Stimulated activated effector memory CD8-positive, alpha-beta T cell treated with anti-CD3 and anti-CD28 coated beads, Interleukin-12 subunit alpha, Interleukin-12 subunit beta, amount 100 ng/mL, for 72 hours (primary cell): ENCODE data around the gene CYSRT1.
"Not testable (repeated sequence)": the region's sequence is repeated elsewhere in the genome, so short reads cannot be mapped to it uniquely, and the experiment has no call there.

Experiments used
- ATAC-seq: fragments of 150-1000 bp; cut with Tn5 transposase; 2 replicates; pipeline ENCODE4 v1.10.0; 2021
- DNase-seq, 2 donors: peaks; one replicate each; pipeline ENCODE4 v3.0.0; 2021 to 2022; ENCODE audit warnings: low spot score in 2 of 2
- H3K27ac Mint-ChIP-seq: one replicate; pipeline ENCODE4 v1.8.0; 2022; ENCODE audit warnings: mild to moderate bottlenecking, mixed read lengths
- H3K36me3 Mint-ChIP-seq: one replicate; pipeline ENCODE4 v1.8.0; 2022; ENCODE audit warnings: mild to moderate bottlenecking, mixed read lengths
- H3K4me1 Mint-ChIP-seq: one replicate; pipeline ENCODE4 v1.8.0; 2022; ENCODE audit warnings: mixed read lengths
- H3K4me3 Mint-ChIP-seq: one replicate; pipeline ENCODE4 v1.8.0; 2022; ENCODE audit warnings: mild to moderate bottlenecking, mixed read lengths
- H3K9me3 Mint-ChIP-seq: one replicate; pipeline ENCODE4 v1.8.0; 2022; ENCODE audit warnings: mixed read lengths

CYSRT1 gene

DNA sequence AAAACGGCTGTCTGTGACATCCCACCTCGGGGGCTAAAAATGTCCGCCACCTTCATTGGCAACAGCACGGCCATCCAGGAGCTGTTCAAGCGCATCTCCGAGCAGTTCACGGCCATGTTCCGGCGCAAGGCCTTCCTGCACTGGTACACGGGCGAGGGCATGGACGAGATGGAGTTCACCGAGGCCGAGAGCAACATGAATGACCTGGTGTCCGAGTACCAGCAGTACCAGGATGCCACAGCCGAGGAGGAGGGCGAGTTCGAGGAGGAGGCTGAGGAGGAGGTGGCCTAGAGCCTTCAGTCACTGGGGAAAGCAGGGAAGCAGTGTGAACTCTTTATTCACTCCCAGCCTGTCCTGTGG, 18.3 kb downstream of the CYSRT1 start:
- Mint-ChIP-seq H3K36me3 (peaks cover 49% of the 10 kb centered on the region), H3K4me1 (peaks cover 43% of the 10 kb centered on the region), H3K4me3 (peak overlapping the region; percentile 85), H3K27ac (peak overlapping the region; percentile 98)
- ATAC-seq, H3K9me3 Mint-ChIP-seq, DNase-seq: not testable (repeated sequence)

DNA sequence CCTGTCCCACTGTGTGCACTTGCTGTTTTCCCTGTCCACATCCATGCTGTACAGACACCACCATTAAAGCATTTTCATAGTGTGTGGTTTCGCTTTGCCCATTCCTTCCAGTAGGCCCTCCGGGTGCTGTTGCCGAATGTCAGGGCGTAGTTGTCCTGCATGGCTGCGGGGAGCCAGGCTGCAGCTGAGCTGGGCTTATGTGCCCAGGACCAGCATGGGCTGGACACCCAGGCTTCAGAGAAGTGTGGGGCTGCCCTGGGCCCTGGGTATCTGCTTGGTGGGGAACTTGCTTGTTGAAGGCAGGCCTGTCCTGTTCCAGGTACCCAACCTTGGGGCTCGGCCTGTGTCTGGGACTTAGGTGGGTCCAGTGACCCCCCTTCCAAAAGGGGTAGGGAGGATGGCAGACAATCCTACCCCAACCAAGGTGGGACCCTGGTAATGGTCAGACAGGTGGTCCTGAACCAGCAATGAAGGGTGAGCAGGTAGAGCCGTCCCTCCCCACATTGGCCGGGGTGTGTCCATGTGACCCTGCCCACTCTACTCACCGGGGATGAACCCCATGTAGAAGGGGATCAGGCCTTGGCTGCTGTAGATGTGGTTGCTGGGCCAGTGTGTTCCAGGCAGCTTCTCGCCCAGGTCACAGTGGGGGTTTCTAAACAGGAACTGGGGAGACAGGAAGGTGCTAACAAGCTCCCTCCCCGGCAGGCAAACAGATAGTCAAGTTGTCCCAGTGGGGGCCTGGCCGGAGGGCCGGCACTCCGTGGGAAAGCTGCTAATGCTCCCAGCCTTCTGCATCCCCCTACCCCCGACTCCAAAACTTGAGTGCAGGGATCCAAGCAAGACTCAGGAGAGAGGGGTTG, 18.9 kb downstream of the CYSRT1 start:
- ATAC-seq, result no peak
- peak overlapping the region; percentile 85 for H3K4me3 Mint-ChIP-seq
- peaks cover 47% of the 10 kb centered on the region for H3K36me3 Mint-ChIP-seq
- H3K9me3 Mint-ChIP-seq, result no peaks in the 10 kb centered on the region
- H3K4me1 Mint-ChIP-seq, result peaks cover 37% of the 10 kb centered on the region
- peak overlapping the region; percentile 98 for H3K27ac Mint-ChIP-seq
- no peak for DNase-seq

DNA sequence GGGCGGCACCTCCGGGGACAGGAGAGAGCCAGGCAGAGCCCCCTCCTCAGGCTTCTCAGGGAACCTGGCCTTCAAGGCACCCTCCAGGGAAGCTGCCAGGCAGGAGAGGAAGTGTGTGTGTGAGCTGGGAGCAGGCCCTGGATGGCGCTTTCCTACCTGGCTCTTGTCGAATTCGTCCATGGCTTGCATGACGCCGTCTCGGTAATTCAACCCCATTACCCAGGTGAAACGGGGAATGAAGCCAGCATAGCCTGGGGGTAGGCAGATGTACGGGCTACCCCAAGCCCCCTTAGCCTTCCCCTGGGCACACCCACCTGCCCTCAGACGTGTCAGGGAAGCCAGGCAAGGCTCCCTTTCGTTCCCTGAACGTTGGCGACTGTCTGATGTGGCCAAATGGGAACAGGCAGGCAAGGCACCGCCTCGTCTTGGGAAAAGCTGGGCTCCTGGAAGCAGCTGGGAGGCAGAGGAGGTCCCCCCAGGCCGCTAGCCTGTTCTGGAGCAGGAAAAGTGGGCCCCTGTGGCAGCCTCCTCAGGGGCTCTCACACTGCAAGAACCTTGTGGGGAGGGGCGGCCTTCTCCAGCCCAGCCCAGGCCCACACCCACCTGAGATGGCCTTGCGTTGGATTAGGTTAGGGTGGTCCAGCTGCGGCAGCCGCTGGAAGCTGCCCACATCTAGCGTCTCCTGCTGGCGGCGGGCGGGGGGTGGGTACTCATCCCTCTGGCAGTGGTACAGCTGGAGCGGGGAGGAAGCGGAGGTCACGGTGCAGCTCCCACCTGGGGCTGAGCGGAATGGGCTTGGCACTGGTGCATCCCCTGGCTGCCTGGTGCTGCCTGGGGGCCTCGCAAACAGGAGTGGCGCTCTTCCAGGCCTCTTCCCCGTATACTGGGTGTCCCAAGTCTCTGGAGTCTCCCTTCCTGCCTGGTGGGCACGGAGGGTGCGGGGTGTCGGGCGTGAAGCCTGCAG, 19.8 kb downstream of the CYSRT1 start:
- Mint-ChIP-seq H3K27ac (peak overlapping the region; percentile 98), H3K4me3 (no peak overlapping the region), H3K9me3 (no peaks in the 10 kb centered on the region), H3K36me3 (peaks cover 42% of the 10 kb centered on the region), H3K4me1 (peaks cover 33% of the 10 kb centered on the region)
- DNase-seq (peak in 1 of 2 donors; percentile 1), ATAC-seq (no peak)

DNA sequence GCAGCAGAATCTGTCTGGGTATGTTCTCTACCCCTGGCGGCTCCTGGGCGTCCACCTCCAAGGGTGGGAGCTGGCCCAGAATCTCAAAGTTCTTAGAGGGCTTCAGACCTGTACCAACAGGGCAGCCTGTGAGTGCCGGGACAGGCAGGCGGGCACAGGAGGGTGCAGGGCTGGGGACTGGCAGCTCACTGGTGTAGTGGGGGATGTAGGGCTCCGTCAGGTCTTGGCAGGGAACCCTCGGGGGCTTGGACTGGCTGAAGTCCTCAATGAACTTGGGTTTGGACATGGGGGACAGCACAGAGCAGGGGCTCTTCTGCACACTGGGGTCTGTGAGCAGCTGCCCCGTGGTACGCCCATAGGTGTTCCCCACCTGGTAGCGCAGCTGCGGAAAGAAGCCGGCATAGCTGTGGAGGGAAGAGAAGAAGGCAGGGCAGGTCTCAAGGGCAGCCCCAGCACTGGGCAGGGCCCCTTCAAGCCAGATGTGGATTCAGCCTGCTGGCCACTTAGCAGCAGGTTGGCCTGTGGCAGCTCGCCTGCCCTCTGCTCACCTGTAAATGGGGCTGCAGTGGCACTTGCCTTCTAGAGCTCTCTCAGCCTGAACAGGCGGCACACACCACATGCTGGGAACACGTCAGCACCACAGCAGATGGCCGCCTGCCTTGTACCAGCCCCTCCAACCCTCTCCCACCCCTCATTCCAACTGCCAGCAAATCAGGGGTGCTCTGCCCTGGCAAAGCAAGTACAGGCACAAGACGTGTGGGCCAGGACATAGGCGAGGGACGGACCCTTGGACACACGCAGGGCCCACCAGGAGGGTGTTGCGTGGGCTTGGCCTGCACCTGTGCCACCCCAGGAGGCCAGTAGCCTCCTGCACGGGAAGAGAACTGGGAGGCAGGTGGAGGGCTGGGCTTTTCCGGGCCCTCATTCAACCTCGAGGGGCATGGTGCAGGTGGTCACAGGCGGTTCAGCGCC, 20.8 kb downstream of the CYSRT1 start:
- ATAC-seq (no peak), DNase-seq (peak in 1 of 2 donors; percentile 5)
- Mint-ChIP-seq H3K4me1 (peaks cover 33% of the 10 kb centered on the region), H3K9me3 (no peaks in the 10 kb centered on the region), H3K36me3 (peaks cover 41% of the 10 kb centered on the region), H3K4me3 (no peak overlapping the region), H3K27ac (no peak overlapping the region)

DNA sequence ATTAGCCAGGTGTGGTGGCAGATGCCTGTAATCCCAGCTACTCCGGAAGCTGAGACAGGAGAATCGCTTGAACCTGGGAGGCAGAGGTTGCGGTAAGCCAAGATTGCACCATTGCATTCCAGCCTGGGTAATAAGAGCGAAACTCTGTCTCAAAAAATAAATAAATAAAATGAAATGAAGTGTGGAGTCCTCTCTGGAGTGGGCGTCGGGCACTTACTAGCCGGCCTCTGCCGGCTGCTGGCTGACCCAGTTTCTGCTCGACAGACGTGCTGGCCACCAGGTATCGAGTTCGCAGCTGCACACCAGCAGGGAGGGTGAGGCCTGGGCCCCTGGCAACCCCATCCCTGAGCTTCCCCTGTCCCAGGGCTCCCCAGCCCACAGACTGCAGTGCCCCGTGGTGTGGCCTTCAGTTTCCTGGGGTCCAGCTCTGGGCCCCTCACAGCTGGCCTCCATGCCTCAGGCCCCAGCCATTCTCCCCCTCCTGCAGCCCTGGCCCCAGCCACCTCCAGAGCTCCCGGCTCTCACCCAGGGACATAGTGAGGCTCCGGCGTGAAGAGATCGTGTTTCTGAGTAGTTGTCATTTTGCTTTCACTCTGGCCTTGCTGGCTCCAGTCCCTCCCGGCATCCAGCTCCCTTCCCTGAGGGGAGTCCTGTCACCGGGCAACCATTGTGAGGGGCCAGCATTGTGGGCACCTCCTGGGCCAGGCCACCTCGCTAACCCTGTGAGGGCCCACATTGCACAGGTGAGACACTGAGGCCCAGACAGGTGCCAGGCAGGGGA, 22.4 kb downstream of the CYSRT1 start:
- no peak overlapping the region for H3K27ac Mint-ChIP-seq
- peaks cover 25% of the 10 kb centered on the region for H3K36me3 Mint-ChIP-seq
- ATAC-seq (no peak), DNase-seq (peak in 1 of 2 donors; percentile 2)
- H3K9me3 Mint-ChIP-seq, result no peaks in the 10 kb centered on the region
- no peak overlapping the region for H3K4me3 Mint-ChIP-seq
- peaks cover 23% of the 10 kb centered on the region for H3K4me1 Mint-ChIP-seq

DNA sequence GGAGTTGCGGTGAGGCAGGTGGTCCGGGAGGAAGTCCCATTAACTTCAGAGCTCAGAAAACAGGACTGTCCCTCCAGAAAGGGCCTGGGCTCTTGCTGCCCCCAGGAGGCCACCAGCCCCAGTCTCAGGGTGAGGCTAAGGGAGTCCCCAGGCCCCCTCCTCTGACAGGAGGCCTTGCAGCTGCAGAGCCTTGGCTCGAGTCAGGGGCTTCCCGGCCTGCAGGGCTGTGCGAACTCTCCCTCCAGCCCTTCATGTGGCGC, 22.9 kb downstream of the CYSRT1 start:
- H3K9me3 Mint-ChIP-seq, result no peaks in the 10 kb centered on the region
- ATAC-seq (no peak), DNase-seq (no peak)
- H3K36me3 Mint-ChIP-seq, result peaks cover 20% of the 10 kb centered on the region
- H3K4me1 Mint-ChIP-seq, result peaks cover 18% of the 10 kb centered on the region
- H3K27ac Mint-ChIP-seq, result no peak overlapping the region
- no peak overlapping the region for H3K4me3 Mint-ChIP-seq

DNA sequence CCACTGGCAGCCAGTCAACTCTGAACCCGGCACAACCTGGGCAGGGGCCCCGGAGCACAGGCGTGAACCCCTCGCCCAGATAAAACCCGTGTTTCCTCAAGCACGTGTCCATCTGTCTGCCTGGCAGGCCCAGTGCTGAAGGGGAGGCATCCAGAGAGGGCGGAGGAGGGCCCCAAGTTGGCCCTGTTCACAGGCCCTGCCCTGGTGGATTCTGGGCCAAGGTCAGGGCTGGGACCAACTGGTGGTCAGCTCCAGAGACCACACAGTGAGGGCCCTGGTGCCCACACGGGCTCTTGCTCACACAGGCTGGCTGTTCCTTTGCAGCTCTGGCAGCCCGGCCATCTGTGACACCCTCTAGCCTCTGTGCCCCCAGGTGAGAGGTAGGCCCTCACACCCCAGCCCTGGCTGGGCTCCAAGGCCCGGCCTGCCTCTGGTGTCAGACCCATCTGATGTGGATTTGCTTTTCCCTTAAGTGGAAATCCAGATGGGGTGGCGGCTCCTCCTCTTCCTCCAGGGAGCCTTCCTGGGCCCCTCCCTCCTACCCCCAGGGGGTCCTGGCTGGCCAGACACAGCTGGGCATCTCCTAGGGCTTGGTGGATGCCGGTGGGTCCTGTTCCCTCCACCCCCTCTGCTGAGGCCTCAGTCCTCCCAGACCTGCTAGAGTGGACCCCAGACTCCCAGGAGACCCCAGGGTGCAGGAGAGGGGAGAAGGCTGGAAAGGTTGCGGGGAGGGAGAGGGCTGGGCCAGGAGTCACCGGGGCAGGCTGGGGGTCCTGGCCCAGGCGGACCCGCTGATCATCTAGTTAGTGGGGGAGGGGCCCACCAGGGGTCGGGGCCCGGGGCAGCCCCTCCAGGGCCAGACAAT, 25.6 kb downstream of the CYSRT1 start:
- Mint-ChIP-seq H3K27ac (no peak overlapping the region), H3K36me3 (peaks cover 6% of the 10 kb centered on the region), H3K4me3 (no peak overlapping the region), H3K9me3 (no peaks in the 10 kb centered on the region), H3K4me1 (peaks cover 7% of the 10 kb centered on the region)
- no peak for DNase-seq
- ATAC-seq, result no peak

DNA sequence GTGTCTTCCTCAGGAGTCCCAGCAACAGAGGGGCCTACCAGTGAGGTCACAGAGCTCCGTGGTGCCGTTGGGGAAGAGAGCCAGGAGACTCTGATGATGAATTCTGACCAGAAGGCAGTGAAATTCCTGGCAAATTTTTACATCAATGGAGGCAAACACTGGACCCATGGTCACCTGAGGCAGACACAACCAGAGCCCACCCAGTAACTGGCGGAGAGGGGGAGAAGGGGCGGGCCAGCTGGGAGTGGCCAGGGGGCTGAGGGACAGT, 26.2 kb downstream of the CYSRT1 start, which contains the start of gene STPG3:
Gene STPG3, plus strand, starts transcription at position 93 of the 268 bp plus-strand sequence. Its CDS starts 1 bp downstream, at position 94.
- ATAC-seq (no peak), DNase-seq (no peak)
- H3K4me1 Mint-ChIP-seq, result peaks cover 7% of the 10 kb centered on the region
- H3K9me3 Mint-ChIP-seq, result no peaks in the 10 kb centered on the region
- H3K27ac Mint-ChIP-seq, result peak within 1 kb of the TSS; percentile 43
- H3K4me3 Mint-ChIP-seq, result no peak within 1 kb of the TSS
- peaks cover 6% of the 10 kb centered on the region for H3K36me3 Mint-ChIP-seq

DNA sequence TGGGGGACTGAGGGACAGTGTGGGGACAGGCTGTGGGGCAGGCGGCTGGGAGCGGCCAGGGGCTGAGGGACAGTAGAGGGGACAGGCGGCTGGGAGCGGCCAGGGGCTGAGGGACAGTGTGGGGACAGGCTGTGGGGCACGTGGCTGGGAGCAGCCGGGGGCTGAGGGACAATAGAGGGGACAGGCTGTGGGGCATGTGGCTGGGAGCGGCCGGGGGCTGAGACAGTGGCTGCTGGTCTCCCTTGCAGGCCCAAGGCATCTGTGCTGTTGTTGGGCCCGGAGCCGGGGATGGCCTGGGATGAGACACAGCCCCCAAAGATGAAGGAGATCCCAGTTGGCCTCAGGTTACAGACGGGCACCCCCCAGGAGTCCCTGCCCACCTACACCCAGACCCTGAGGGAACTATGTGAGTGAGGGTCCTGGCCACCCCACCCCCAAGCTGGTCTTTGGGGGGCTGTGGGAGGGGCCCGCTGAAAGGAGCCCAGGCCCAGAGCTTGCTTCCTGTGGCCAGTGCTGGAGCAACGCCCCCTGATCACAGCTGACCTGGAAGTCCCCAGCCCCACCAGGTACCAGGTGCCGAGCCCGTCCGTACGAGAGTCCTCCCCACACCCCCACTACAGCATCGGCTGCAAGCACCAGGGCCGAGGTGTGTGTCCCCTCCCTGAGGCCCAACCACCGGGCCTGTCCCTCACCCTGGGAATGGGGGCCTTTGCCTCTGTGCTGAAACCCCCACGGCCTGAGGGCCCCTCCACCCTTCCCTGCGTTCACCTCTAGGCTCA, 26.7 kb downstream of the CYSRT1 start:
- no peaks in the 10 kb centered on the region for H3K9me3 Mint-ChIP-seq
- H3K27ac Mint-ChIP-seq, result no peak overlapping the region
- peaks cover 7% of the 10 kb centered on the region for H3K4me1 Mint-ChIP-seq
- no peak for DNase-seq
- no peak for ATAC-seq
- H3K4me3 Mint-ChIP-seq, result no peak overlapping the region
- peaks cover 12% of the 10 kb centered on the region for H3K36me3 Mint-ChIP-seq

DNA sequence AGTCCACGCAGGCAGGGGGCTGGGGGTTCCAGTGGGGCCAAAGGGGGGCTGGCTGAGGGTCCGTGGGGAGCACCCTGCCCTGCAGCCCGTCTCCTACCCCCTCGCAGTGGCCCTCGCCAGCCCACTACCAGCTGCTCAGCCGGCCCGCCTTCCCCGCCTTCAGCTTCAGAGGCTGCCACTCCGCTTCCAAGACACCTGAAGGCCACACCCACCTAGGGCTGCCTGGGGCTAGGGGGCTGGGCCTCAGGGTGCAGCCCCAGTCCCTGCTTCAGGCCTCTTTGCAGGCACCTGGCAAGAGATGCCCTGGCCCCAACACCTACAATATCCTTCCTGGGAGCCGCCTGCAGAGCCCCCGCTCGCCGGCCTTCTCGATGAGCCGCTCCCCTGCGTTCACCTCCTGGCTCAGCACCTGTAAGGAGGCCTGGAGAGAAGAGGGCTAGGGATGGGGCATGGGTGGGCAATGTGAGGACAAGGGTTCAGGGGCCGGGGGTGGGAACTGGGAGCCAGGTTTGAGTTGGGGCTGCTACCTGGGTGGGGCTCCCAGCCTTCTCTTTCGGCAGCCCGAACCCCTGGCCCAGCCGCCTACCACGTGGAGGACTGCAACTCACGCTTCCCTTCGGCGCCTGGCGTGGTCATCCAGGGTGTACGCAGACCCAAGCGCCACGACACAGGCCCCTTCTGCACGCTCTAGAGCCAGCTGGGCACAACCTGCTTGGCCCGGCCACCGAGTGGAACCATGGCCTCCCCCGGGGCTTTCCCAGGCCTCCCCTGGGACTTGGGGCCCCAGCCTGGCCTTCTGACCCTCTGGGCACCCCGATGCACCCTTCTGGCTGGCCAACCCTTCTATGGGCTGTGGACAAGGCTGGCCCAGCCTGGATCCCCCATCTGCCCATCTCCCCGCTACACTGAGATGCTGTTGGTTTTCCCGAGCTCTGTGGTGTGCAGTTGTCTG, 27.9 kb downstream of the CYSRT1 start:
- no peaks in the 10 kb centered on the region for H3K9me3 Mint-ChIP-seq
- DNase-seq (no peak), ATAC-seq (no peak)
- H3K36me3 Mint-ChIP-seq, result peaks cover 24% of the 10 kb centered on the region
- H3K4me3 Mint-ChIP-seq, result no peak overlapping the region
- H3K4me1 Mint-ChIP-seq, result peaks cover 7% of the 10 kb centered on the region
- H3K27ac Mint-ChIP-seq, result no peak overlapping the region

DNA sequence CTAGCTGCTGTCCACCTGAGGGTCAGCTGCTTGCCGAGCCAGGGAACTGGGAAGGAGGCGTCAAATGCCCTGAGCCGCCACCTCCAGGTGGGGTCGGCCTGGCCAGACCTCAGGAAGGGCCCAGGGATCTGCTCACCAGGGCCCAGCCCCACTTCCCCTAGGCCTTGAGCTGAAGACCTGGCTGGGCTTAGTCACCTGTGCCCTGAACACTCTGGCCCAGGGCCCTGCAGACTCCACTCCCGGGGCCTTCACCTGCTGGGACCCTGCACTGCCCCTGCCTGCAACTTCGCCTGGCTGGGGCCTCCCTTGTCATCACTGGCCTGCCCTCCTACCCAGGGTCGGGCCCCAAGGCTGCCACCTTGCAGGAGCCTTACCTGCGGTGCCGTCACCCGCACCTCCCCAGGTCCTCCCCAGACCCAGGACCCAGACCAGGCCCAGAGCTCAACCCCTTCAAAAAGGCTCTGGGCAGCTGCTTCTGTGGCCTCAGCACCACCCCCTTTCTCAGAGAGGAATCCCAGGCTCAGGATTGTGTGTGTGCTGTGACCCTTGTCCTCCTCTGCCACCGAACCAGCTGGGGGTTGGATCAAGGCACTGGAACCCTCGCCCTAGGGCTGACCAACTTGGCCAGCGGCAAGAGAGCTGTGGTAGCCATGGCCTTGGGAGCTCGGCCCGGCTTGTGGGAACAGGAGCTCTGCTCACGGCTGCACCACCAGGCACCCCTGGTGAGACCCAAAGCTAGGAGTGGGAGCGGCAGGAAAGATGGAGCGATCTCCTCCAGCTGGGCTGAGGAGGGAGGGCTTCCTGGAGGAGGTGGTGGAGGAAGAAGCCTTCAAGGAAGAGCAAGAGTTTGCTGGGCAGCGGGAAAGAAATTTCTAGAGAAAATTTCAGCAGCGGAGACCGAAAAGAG, 29.0 kb downstream of the CYSRT1 start:
- DNase-seq, result no peak

More for the DNA sequence above, 29.0 kb downstream of the CYSRT1 start:
- peak overlapping the region; percentile 87 for H3K4me3 Mint-ChIP-seq
- no peak for ATAC-seq
- no peaks in the 10 kb centered on the region for H3K9me3 Mint-ChIP-seq
- H3K4me1 Mint-ChIP-seq, result peaks cover 7% of the 10 kb centered on the region
- H3K36me3 Mint-ChIP-seq, result peaks cover 35% of the 10 kb centered on the region
- H3K27ac Mint-ChIP-seq, result peak overlapping the region; percentile 91
